Trophoblast cell (in vitro differentiated cells and primary cell): Measurements from ENCODE around the gene INTS4.
"Not testable (repeated sequence)": the region's sequence is repeated elsewhere in the genome, so short reads cannot be mapped to it uniquely, and the experiment has no call there.

Experiments
- DNase-seq, 2 donors: peaks; one replicate each; pipeline ENCODE4 v3.0.0-alpha.2; 2016
- H2AFZ ChIP-seq: 2 replicates; pipeline ENCODE4 v1.6.1; 2013; ENCODE audit warnings: low read length, moderate library complexity, mild to moderate bottlenecking; ENCODE audit not compliant: insufficient read depth, poor library complexity
- H2AK5ac ChIP-seq: 2 replicates; pipeline ENCODE4 v1.6.1; 2013; ENCODE audit warnings: mild to moderate bottlenecking, low read length
- H2BK120ac ChIP-seq: 2 replicates; pipeline ENCODE4 v1.6.1; 2013; ENCODE audit warnings: low read length, mild to moderate bottlenecking, moderate library complexity; ENCODE audit not compliant: insufficient read depth, poor library complexity
- H2BK12ac ChIP-seq: 2 replicates; pipeline ENCODE4 v1.6.1; 2013; ENCODE audit warnings: mild to moderate bottlenecking, low read length, moderate library complexity
- H2BK5ac ChIP-seq: 2 replicates; pipeline ENCODE4 v1.6.1; 2013; ENCODE audit warnings: low read length, low read depth, moderate library complexity, mild to moderate bottlenecking; ENCODE audit not compliant: poor library complexity
- H3K14ac ChIP-seq: 2 replicates; pipeline ENCODE4 v1.6.1; 2013; ENCODE audit warnings: mild to moderate bottlenecking, low read length
- H3K18ac ChIP-seq: 2 replicates; pipeline ENCODE4 v1.6.1; 2013; ENCODE audit warnings: mild to moderate bottlenecking, low read length
- H3K23ac ChIP-seq: 2 replicates; pipeline ENCODE4 v1.6.1; 2013; ENCODE audit warnings: low read length
- H3K27ac ChIP-seq: 2 replicates; pipeline ENCODE4 v1.5.1; 2013; ENCODE audit warnings: low read depth, mild to moderate bottlenecking, inconsistent platforms, low read length, moderate library complexity
- H3K27me3 ChIP-seq: 2 replicates; pipeline ENCODE4 v1.6.1; 2013; ENCODE audit warnings: inconsistent platforms, mild to moderate bottlenecking, low read length, moderate library complexity; ENCODE audit not compliant: insufficient read depth
- H3K36me3 ChIP-seq, 2 experiments: 1 replicate in 1 of 2; 2 replicates in 1 of 2; pipeline ENCODE4 v1.6.1; 2013; ENCODE audit warnings: low read length in 2 of 2, mild to moderate bottlenecking in 2 of 2, moderate library complexity in 1 of 2; ENCODE audit not compliant: insufficient read depth in 2 of 2, control insufficient read depth in 1 of 2
- H3K4ac ChIP-seq: 2 replicates; pipeline ENCODE4 v1.6.1; 2013; ENCODE audit warnings: low read depth, mild to moderate bottlenecking, low read length, moderate library complexity
- H3K4me1 ChIP-seq, 2 experiments: 1 replicate in 1 of 2; 2 replicates in 1 of 2; pipeline ENCODE4 v1.6.1; 2013; ENCODE audit warnings: low read length in 2 of 2, mild to moderate bottlenecking in 2 of 2, moderate library complexity in 1 of 2; ENCODE audit not compliant: insufficient read depth in 2 of 2, control insufficient read depth in 1 of 2
- H3K4me2 ChIP-seq: 2 replicates; pipeline ENCODE4 v1.6.1; 2013; ENCODE audit warnings: inconsistent platforms, mild to moderate bottlenecking, low read length, moderate library complexity
- H3K4me3 ChIP-seq: 2 replicates; pipeline ENCODE4 v1.5.1; 2013; ENCODE audit warnings: mild to moderate bottlenecking, low read depth, low read length, inconsistent platforms
- H3K79me1 ChIP-seq: one replicate; pipeline ENCODE4 v1.6.1; 2013; ENCODE audit warnings: low read length
- H3K79me2 ChIP-seq: 2 replicates; pipeline ENCODE4 v1.6.1; 2013; ENCODE audit warnings: low read length, mild to moderate bottlenecking; ENCODE audit not compliant: control insufficient read depth, insufficient read depth, poor library complexity
- H3K9ac ChIP-seq: 2 replicates; pipeline ENCODE4 v1.6.1; 2013; ENCODE audit warnings: mild to moderate bottlenecking, low read length
- H3K9me3 ChIP-seq: 2 replicates; pipeline ENCODE4 v1.6.1; 2013; ENCODE audit warnings: low read depth, mild to moderate bottlenecking, control low read depth, inconsistent platforms, low read length; ENCODE audit not compliant: insufficient read depth
- H4K12ac ChIP-seq: 2 replicates; pipeline ENCODE4 v1.6.1; 2013; ENCODE audit warnings: low read depth, mild to moderate bottlenecking, low read length, moderate library complexity
- H4K8ac ChIP-seq: 2 replicates; pipeline ENCODE4 v1.6.1; 2013; ENCODE audit warnings: low read depth, mild to moderate bottlenecking, low read length, moderate library complexity
- H4K91ac ChIP-seq: one replicate; pipeline ENCODE4 v1.6.1; 2013; ENCODE audit warnings: low read depth, mild to moderate bottlenecking, low read length, moderate library complexity
- WGBS: extraction: QIAGEN DNeasy Blood & Tissue Kit; methylation state at CpG from one replicate; pipeline ENCODE4 v1.1.7; 2013; ENCODE audit warnings: missing lambda C conversion rate; ENCODE audit not compliant: insufficient read length, insufficient coverage; ENCODE audit errors: extremely low coverage; 5-methylcytosine and 5-hydroxymethylcytosine counted together

INTS4 gene

DNA sequence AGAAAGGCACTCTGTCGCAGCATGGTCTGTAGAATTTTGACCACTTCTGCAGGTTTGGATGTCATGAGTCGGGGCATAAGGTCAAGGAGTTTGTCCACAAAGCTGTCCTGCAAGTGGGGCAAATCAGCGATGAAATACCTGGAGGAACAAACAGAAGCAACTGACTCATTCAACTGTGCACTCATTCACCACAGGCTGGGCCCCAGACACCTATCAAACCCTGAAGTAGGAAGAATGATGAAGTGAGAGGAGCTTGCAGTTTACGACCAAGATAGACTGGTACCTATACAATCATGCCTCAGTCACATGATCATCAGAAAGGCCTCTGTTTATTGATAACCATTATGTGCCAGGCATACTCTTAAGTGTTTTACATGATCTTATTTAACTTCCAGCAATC lies 102.8 kb downstream of the INTS4 start:
- H4K91ac ChIP-seq, H4K12ac ChIP-seq, H3K14ac ChIP-seq, H2AK5ac ChIP-seq, H3K4me2 ChIP-seq, H4K8ac ChIP-seq, H3K23ac ChIP-seq, H3K9ac ChIP-seq, H3K4me3 ChIP-seq, H3K4me1 ChIP-seq, H3K4ac ChIP-seq, H3K18ac ChIP-seq, H3K79me1 ChIP-seq, H3K27ac ChIP-seq, H2BK120ac ChIP-seq, H3K79me2 ChIP-seq, H2BK5ac ChIP-seq, H2AFZ ChIP-seq, H3K27me3 ChIP-seq, DNase-seq, H3K9me3 ChIP-seq, H2BK12ac ChIP-seq: not testable (repeated sequence)
- WGBS, result no CpG with 5 or more reads among the region's 4 CpGs
- peaks cover 7 to 11% of the 10 kb centered on the region in 2 experiments for H3K36me3 ChIP-seq

DNA sequence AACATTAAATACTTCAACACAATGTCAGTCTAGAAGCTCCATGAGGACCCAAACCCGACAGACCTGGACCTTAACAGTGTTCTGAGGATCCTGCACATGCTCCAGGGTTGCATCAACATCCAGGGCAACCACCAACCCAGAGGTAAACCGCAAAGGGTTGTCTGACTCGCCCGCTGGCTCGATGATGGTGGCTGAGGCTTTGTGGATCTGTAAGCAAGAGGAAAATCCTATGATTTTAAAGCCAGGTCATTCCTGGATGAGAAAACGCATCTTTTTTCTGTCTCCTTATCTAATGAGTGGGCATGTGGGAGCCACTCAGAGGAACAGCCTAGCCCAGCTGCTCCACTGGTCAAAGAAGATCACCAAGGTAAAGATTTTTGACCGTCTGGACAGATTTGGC lies 103.2 kb downstream of the INTS4 start:
- H3K79me1 ChIP-seq, DNase-seq, H3K18ac ChIP-seq, H4K12ac ChIP-seq, H3K9me3 ChIP-seq, H3K4me3 ChIP-seq, H3K14ac ChIP-seq, H4K91ac ChIP-seq, H3K4me1 ChIP-seq, H2BK12ac ChIP-seq, H3K27me3 ChIP-seq, H3K23ac ChIP-seq, H3K27ac ChIP-seq, H3K4me2 ChIP-seq, H4K8ac ChIP-seq, H3K79me2 ChIP-seq, H2AK5ac ChIP-seq, H3K4ac ChIP-seq, H2BK120ac ChIP-seq, H2AFZ ChIP-seq, H2BK5ac ChIP-seq, H3K9ac ChIP-seq: not testable (repeated sequence)
- no CpG with 5 or more reads among the region's 7 CpGs for WGBS
- peaks cover 9 to 13% of the 10 kb centered on the region in 2 experiments for H3K36me3 ChIP-seq

DNA sequence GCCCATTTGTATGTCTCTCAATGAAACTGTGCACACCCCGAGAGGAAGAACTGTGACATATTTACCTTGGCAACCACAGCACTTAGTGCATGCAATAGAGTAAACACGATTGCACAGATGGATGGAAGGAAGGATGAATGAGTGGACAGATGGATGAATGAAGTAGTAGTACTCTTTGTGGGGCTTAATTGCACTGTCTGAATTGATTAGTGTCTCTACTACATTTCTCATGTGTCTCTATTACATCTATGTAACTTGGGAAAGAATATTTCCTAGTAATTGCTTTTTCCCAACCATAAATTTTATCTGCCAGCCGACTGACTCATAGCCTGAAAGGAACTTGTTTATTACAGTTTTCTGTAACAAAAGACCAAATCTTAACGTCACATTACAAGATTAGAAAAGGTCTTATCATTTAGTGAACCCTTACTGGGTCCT lies 103.8 kb downstream of the INTS4 start:
- not testable (repeated sequence) for H3K4me3 ChIP-seq, H2BK120ac ChIP-seq, H3K23ac ChIP-seq

DNA sequence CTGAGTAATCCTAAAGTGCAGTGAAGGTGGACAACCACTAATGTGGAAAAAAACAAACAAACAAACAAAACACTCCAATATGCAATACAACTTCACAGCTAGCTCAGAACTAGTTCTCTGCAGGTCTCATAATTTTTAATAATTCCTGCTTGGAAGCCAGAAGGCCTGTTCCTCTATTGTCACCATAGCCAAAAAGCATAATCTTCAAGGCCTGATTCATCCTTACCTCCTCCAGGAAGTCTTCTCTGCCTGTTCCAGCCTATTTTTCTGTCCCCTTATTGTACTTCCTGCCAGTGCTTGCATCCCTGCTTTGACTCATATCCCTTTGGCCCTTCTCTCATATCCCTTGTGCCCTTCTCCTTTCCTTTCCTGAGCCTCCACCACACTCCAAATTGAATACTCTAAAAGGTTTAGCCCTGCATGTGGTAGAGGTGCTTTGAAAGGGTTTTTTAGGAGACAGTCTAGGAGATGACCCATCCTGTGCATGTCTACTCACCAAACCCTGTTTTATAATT lies 104.3 kb downstream of the INTS4 start:
- not testable (repeated sequence) for H2AFZ ChIP-seq, H3K27ac ChIP-seq

More for the DNA sequence above, 103.8 kb downstream of the INTS4 start:
- not testable (repeated sequence) for H3K4ac ChIP-seq, H3K27me3 ChIP-seq, H3K18ac ChIP-seq, H3K14ac ChIP-seq, H2AFZ ChIP-seq, H3K4me1 ChIP-seq, H4K91ac ChIP-seq, H3K9me3 ChIP-seq, H2AK5ac ChIP-seq, DNase-seq, H3K79me1 ChIP-seq, H4K8ac ChIP-seq, H2BK5ac ChIP-seq, H4K12ac ChIP-seq, H3K79me2 ChIP-seq, H3K9ac ChIP-seq, H3K4me2 ChIP-seq, H2BK12ac ChIP-seq, H3K27ac ChIP-seq
- no CpG with 5 or more reads among the region's 4 CpGs for WGBS
- peaks cover 9 to 15% of the 10 kb centered on the region in 2 experiments for H3K36me3 ChIP-seq

More for the DNA sequence above, 104.3 kb downstream of the INTS4 start:
- not testable (repeated sequence) for H4K8ac ChIP-seq, H3K4me1 ChIP-seq, H3K23ac ChIP-seq, H3K4ac ChIP-seq, H4K91ac ChIP-seq, H3K4me2 ChIP-seq, H3K79me1 ChIP-seq, DNase-seq, H2AK5ac ChIP-seq, H3K18ac ChIP-seq, H2BK5ac ChIP-seq, H4K12ac ChIP-seq, H3K9ac ChIP-seq, H3K79me2 ChIP-seq, H3K27me3 ChIP-seq, H3K4me3 ChIP-seq, H3K14ac ChIP-seq, H3K9me3 ChIP-seq, H2BK120ac ChIP-seq, H2BK12ac ChIP-seq
- peaks cover 9 to 15% of the 10 kb centered on the region in 2 experiments for H3K36me3 ChIP-seq
